Caco-2 (cell line): ENCODE results near the gene ELAVL3. TPM values are rescaled to one million over a fixed set of nuclear protein-coding genes. Genes with fewer than 3 reads are reported as not detected.

ENCODE experiments used
- BruUV-seq: library from RNA; stranded (reverse); fragments of 400-500 nt; replicated peaks from 2 replicates; lab custom pipeline; 2021; lab: Mats Ljungman, UMichigan
- CTCF ChIA-PET: fragments of 300-600 bp; sonication (Branson Sonifier 250); formaldehyde crosslinking; loops from one replicate; lab custom pipeline; 2022; ENCODE audit warnings: antibody characterized with exemption; lab: Charles Lee
- POLR2A ChIA-PET: fragments of 300-600 bp; sonication (Branson Sonifier 250); formaldehyde crosslinking; loops from one replicate; lab custom pipeline; 2022; ENCODE audit warnings: antibody characterized with exemption; lab: Charles Lee
- DNase-seq, 2 experiments: peaks; one replicate each; pipeline versions ENCODE4 v3.0.0 to v3.0.0-alpha.2; 2020 to 2022
- H3K27me3 ChIP-seq: replicated peaks from 2 replicates; pipeline ENCODE4 v1.6.0; 2011; ENCODE audit warnings: low read length; ENCODE audit not compliant: control insufficient read depth, insufficient read depth
- H3K36me3 ChIP-seq: 2 replicates; pipeline ENCODE4 v1.5.1; 2011; ENCODE audit warnings: low read length; ENCODE audit not compliant: control insufficient read depth, insufficient read depth
- H3K4me1 ChIP-seq: fragments of 250-450 bp; sonication (Bioruptor Pico); 2 replicates; pipeline ENCODE4 v1.5.1; 2020; ENCODE audit warnings: mild to moderate bottlenecking
- H3K4me3 ChIP-seq: 2 replicates; pipeline ENCODE4 v1.5.1; 2011; ENCODE audit warnings: low read depth, mild to moderate bottlenecking, control low read depth, low read length
- H3K9me3 ChIP-seq: fragments of 250-450 bp; sonication (Bioruptor Pico); 2 replicates; pipeline ENCODE4 v1.5.1; 2020; ENCODE audit warnings: mild to moderate bottlenecking, moderate library complexity
- H3K27ac Mint-ChIP-seq: one replicate; pipeline ENCODE4 v1.8.0; 2022; ENCODE audit warnings: mixed read lengths; ENCODE audit not compliant: unreplicated experiment
- H3K27me3 Mint-ChIP-seq: one replicate; pipeline ENCODE4 v1.8.0; 2022; ENCODE audit warnings: mixed read lengths; ENCODE audit not compliant: insufficient read depth, unreplicated experiment
- H3K36me3 Mint-ChIP-seq: one replicate; pipeline ENCODE4 v1.8.0; 2022; ENCODE audit warnings: mild to moderate bottlenecking, mixed read lengths; ENCODE audit not compliant: insufficient read depth, unreplicated experiment
- H3K4me1 Mint-ChIP-seq: one replicate; pipeline ENCODE4 v1.8.0; 2022; ENCODE audit warnings: low read depth, mixed read lengths; ENCODE audit not compliant: unreplicated experiment
- H3K4me3 Mint-ChIP-seq: one replicate; pipeline ENCODE4 v1.8.0; 2022; ENCODE audit warnings: mild to moderate bottlenecking, moderate library complexity, mixed read lengths; ENCODE audit not compliant: unreplicated experiment
- H3K9me3 Mint-ChIP-seq: one replicate; pipeline ENCODE4 v1.8.0; 2022; ENCODE audit warnings: mixed read lengths; ENCODE audit not compliant: unreplicated experiment
- intact Hi-C: fragments of 100-400 bp; cut with micrococcal nuclease; formaldehyde crosslinking; loops from one replicate; pipeline ENCODE4 v1.10.0; 2022; ENCODE audit not compliant: unreplicated experiment
- total RNA-seq: library from RNA; stranded (reverse); gene quantifications from 2 replicates; pipeline ENCODE4 v1.2.3, GENCODE V29; 2022
- TF ChIP-seq, protein P1 (sequence below), 2 experiments: fragments of 200-600 bp in 1 of 2; IDR thresholded peaks; 1 replicate in 1 of 2; 2 replicates in 1 of 2; pipeline versions ENCODE4 v1.5.1 to v1.8.0; 2011 to 2022; ENCODE audit warnings: antibody characterized with exemption in 1 of 2, control low read depth in 1 of 2, inconsistent platforms in 1 of 2, low read depth in 1 of 2, low read length in 1 of 2, mild to moderate bottlenecking in 1 of 2, moderate library complexity in 1 of 2; ENCODE audit not compliant: insufficient read depth in 1 of 2, severe bottlenecking in 1 of 2, unreplicated experiment in 1 of 2

The ELAVL3 gene
- total RNA-seq, 1 experiment from 2014 or later, result not detected

DNA sequence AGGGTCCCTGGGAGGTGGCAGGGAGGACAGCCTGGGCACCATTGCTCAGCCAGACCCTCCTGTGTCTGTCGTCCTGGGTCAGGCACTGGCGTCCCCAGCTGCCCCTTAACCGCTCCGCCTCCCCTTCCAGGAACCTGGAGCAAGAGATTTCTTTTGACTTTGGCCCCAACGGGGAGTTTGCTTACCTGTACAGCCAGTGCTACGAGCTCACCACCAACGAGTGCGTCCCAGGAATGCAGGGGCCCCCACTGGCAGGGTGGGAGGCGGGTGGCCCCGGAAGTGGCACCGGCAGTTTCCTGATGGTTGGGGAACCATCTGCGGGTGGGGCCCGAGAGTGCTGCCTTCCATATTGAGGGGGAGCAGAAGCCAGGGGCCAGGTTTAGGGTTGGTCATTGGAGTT is 32.4 kb downstream of the ELAVL3 start:
- Mint-ChIP-seq H3K9me3 (no peaks in the 10 kb centered on the region), H3K27me3 (no peaks in the 10 kb centered on the region), H3K4me3 (no peak overlapping the region), H3K4me1 (no peaks in the 10 kb centered on the region), H3K27ac (no peak overlapping the region), H3K36me3 (peaks cover 52% of the 10 kb centered on the region)
- Histone ChIP-seq H3K27me3 (no peaks in the 10 kb centered on the region), H3K9me3 (no peaks in the 10 kb centered on the region), H3K4me1 (no peaks in the 10 kb centered on the region), H3K36me3 (peaks cover 2% of the 10 kb centered on the region), H3K4me3 (no peak overlapping the region)
- BruUV-seq, result no TSS peak
- intact Hi-C loops, result no loop called here
- TF ChIP-seq, protein P1, sequence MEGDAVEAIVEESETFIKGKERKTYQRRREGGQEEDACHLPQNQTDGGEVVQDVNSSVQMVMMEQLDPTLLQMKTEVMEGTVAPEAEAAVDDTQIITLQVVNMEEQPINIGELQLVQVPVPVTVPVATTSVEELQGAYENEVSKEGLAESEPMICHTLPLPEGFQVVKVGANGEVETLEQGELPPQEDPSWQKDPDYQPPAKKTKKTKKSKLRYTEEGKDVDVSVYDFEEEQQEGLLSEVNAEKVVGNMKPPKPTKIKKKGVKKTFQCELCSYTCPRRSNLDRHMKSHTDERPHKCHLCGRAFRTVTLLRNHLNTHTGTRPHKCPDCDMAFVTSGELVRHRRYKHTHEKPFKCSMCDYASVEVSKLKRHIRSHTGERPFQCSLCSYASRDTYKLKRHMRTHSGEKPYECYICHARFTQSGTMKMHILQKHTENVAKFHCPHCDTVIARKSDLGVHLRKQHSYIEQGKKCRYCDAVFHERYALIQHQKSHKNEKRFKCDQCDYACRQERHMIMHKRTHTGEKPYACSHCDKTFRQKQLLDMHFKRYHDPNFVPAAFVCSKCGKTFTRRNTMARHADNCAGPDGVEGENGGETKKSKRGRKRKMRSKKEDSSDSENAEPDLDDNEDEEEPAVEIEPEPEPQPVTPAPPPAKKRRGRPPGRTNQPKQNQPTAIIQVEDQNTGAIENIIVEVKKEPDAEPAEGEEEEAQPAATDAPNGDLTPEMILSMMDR (IDR thresholded peaks at IDR 0.05; ENCODE audit: insufficient read depth in 1 of 2, low read depth in 1 of 2, low read length in 1 of 2, severe bottlenecking in 1 of 2, unreplicated experiment in 1 of 2), result no peak
- CTCF ChIA-PET, result no interaction called here
- POLR2A ChIA-PET, result interaction anchor here (0.6 kb wide), 1 partner anchor 66 kb away, joined by 7 read pairs; no protein-coding TSS in a partner anchor
- DNase-seq, result no peak

DNA sequence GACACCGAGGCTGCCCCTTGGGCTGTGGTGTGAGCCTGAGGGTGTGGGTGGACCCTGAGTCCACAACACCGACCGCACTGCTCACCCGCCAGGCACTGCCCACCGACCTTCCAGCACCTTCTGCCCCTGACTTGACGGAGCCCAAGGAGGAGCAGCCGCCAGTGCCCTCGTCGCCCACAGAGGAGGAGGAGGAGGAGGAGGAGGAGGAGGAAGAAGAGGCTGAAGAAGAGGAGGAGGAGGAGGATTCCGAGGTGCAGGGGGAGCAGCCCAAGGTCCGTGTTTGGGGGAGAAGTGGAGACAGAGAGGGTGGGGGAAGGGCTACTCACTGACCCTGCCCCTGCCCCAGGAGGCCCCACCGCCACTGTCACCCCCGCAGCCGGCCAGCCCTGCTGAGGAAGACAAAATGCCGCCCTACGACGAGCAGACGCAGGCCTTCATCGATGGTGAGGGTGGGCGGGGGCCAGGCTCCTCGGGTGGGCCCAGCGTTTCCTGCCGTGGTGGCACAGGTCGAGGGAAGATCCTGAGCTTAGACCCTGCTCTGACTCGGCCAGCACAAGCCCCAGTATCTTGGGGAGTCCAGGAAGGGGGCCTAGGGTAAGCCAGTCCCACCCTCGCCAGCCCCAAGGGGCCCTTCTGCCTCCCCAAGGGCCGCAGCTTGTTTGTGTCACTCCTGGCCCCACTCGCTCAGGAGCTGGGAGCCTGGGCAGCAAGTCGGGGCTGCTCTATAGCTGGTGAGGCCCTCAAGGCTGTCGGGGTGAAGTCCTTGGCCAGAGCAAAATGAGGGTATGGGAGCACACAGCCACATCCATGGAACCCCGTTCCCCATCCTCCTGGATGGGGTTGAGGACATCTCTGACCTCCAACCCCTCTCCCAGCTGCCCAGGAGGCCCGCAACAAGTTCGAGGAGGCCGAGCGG is 33.2 kb downstream of the ELAVL3 start:
- no peaks in the 10 kb centered on the region for H3K27me3 Mint-ChIP-seq
- no TSS peak for BruUV-seq
- H3K36me3 Mint-ChIP-seq, result peaks cover 48% of the 10 kb centered on the region
- POLR2A ChIA-PET, result interaction anchor here (0.6 kb wide), 1 partner anchor 65 kb away, joined by 7 read pairs; no protein-coding TSS in a partner anchor
- TF ChIP-seq, protein P1 (IDR thresholded peaks at IDR 0.05; ENCODE audit: insufficient read depth in 1 of 2, low read depth in 1 of 2, low read length in 1 of 2, severe bottlenecking in 1 of 2, unreplicated experiment in 1 of 2), result no peak
- no peaks in the 10 kb centered on the region for H3K27me3 ChIP-seq
- no peak overlapping the region for H3K27ac Mint-ChIP-seq
- no peak overlapping the region for H3K4me3 Mint-ChIP-seq
- H3K4me3 ChIP-seq, result no peak overlapping the region
- no peaks in the 10 kb centered on the region for H3K9me3 Mint-ChIP-seq
- intact Hi-C loops, result no loop called here
- CTCF ChIA-PET, result interaction anchor here (0.7 kb wide), 1 partner anchor 102 kb away, joined by 5 read pairs; the partner anchor contains the start of gene TMEM205
- H3K4me1 Mint-ChIP-seq, result no peaks in the 10 kb centered on the region
- H3K36me3 ChIP-seq, result peaks cover 2% of the 10 kb centered on the region
- no peaks in the 10 kb centered on the region for H3K9me3 ChIP-seq
- H3K4me1 ChIP-seq, result no peaks in the 10 kb centered on the region
- no peak for DNase-seq

DNA sequence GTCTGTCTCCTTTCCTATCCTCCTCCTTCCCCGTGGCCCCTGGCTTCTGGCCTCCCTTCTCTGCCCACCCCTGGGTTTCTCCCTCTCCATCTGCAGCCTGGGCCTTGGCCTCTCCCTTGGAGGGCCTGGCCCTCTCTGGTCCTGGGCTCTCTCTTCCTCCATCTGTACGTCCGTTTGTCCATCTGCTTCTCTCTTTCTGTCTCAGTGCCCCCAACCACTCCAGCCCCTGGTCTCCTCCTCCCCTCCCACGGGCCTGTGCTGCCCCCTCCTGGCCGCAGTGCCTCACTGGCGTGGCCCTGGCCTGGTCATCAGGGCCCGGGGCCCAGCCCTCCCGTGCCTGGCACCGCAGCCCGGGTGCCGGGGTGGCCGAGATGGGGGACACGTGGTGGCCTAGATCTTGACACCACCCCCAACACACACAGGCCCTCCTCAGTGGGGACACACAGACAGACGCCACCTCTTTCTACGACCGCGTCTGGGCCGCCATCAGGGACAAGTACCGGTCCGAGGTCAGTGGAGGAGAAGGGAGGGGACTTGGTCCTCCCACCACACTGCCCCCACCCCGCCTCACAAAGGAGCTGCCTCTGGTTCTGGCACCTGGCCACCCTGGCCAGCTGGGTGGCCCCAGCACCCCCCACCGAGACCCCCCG is 34.1 kb downstream of the ELAVL3 start:
- Histone ChIP-seq H3K36me3 (peaks cover 2% of the 10 kb centered on the region), H3K9me3 (no peaks in the 10 kb centered on the region), H3K27me3 (no peaks in the 10 kb centered on the region), H3K4me3 (no peak overlapping the region), H3K4me1 (no peaks in the 10 kb centered on the region)
- peak in 1 of 2 experiments; percentile 72 for DNase-seq
- no peaks in the 10 kb centered on the region for H3K4me1 Mint-ChIP-seq
- BruUV-seq, result no TSS peak
- intact Hi-C loops, result no loop called here
- peaks cover 55% of the 10 kb centered on the region for H3K36me3 Mint-ChIP-seq
- no peaks in the 10 kb centered on the region for H3K9me3 Mint-ChIP-seq
- H3K27me3 Mint-ChIP-seq, result no peaks in the 10 kb centered on the region
- TF ChIP-seq, protein P1 (IDR thresholded peaks at IDR 0.05; ENCODE audit: insufficient read depth in 1 of 2, low read depth in 1 of 2, low read length in 1 of 2, severe bottlenecking in 1 of 2, unreplicated experiment in 1 of 2), result peak; percentile 52 to 68
- no peak overlapping the region for H3K27ac Mint-ChIP-seq
- ChIA-PET CTCF (interaction anchor here (0.7 to 1.6 kb wide), 3 partner anchors 36 to 101 kb away, joined by 3 to 12 read pairs (median 5); partner anchors contain the start of gene TMEM205), POLR2A (interaction anchor here (0.9 kb wide), 1 partner anchor 66 kb away, joined by 4 read pairs; no protein-coding TSS in a partner anchor)
- H3K4me3 Mint-ChIP-seq, result no peak overlapping the region
